ENCODE measurements around the gene CSK.
"Not testable (repeated sequence)": the region's sequence is repeated elsewhere in the genome, so short reads cannot be mapped to it uniquely, and the experiment has no call there.

Gene CSK

GRCh38 chr15:74773329-74773728 lies 8.6 kb upstream of the CSK start:
- no peak for DNase-seq

- no peak for DNase-seq
Measured at GRCh38 chr15:74773731-74774252, 8.1 kb upstream of the CSK start.

GRCh38 chr15:74775132-74775562 lies 6.7 kb upstream of the CSK start:
- DNase-seq = no peak

- no peak for DNase-seq
Measured at GRCh38 chr15:74775894-74776293, 6.0 kb upstream of the CSK start.

- DNase-seq = no peak
Measured at GRCh38 chr15:74776821-74777768, 4.8 kb upstream of the CSK start.

- no peak for DNase-seq
Measured at GRCh38 chr15:74777769-74778598, 3.9 kb upstream of the CSK start.

GRCh38 chr15:74778599-74778970 lies 3.3 kb upstream of the CSK start:
- no peak for DNase-seq

GRCh38 chr15:74779162-74779648 lies 2.7 kb upstream of the CSK start:
- no peak for DNase-seq

- DNase-seq = no peak
Measured at GRCh38 chr15:74780523-74781430, 1.1 kb upstream of the CSK start.

GRCh38 chr15:74782259-74783071 lies 585 bp downstream of the CSK start:
- no peak for DNase-seq

- DNase-seq = peak; percentile 36
Measured at GRCh38 chr15:74783072-74783807, 1.4 kb downstream of the CSK start.

GRCh38 chr15:74783808-74784175 lies 1.9 kb downstream of the CSK start:
- DNase-seq = no peak

- no peak for DNase-seq
Measured at GRCh38 chr15:74784426-74785193, 2.7 kb downstream of the CSK start.

GRCh38 chr15:74785194-74786032 lies 3.5 kb downstream of the CSK start:
- no peak for DNase-seq

GRCh38 chr15:74786081-74786480 lies 4.2 kb downstream of the CSK start:
- DNase-seq = not testable (repeated sequence)

GRCh38 chr15:74786551-74787165 lies 4.8 kb downstream of the CSK start:
- DNase-seq = no peak

- no peak for DNase-seq
Measured at GRCh38 chr15:74787251-74788041, 5.6 kb downstream of the CSK start.

All from HCEC 1CT (cell line).